ENCODE results near the gene AOPEP.

Gene AOPEP

GRCh38 chr9:95067057-95067456 lies 340.6 kb downstream of the AOPEP start:
- TF ChIP-seq, protein P1, sequence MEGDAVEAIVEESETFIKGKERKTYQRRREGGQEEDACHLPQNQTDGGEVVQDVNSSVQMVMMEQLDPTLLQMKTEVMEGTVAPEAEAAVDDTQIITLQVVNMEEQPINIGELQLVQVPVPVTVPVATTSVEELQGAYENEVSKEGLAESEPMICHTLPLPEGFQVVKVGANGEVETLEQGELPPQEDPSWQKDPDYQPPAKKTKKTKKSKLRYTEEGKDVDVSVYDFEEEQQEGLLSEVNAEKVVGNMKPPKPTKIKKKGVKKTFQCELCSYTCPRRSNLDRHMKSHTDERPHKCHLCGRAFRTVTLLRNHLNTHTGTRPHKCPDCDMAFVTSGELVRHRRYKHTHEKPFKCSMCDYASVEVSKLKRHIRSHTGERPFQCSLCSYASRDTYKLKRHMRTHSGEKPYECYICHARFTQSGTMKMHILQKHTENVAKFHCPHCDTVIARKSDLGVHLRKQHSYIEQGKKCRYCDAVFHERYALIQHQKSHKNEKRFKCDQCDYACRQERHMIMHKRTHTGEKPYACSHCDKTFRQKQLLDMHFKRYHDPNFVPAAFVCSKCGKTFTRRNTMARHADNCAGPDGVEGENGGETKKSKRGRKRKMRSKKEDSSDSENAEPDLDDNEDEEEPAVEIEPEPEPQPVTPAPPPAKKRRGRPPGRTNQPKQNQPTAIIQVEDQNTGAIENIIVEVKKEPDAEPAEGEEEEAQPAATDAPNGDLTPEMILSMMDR (IDR thresholded peaks at IDR 0.05; ENCODE audit: borderline replicate concordance, control extremely low read depth, extremely low read depth, insufficient read depth, missing control alignments) = no peak
- in situ Hi-C loops (cut with MboI; ENCODE audit: low sequenced_read_pairs, unreplicated experiment) = no loop called here
- no peak for DNase-seq (ENCODE audit: low spot score)

DNA sequence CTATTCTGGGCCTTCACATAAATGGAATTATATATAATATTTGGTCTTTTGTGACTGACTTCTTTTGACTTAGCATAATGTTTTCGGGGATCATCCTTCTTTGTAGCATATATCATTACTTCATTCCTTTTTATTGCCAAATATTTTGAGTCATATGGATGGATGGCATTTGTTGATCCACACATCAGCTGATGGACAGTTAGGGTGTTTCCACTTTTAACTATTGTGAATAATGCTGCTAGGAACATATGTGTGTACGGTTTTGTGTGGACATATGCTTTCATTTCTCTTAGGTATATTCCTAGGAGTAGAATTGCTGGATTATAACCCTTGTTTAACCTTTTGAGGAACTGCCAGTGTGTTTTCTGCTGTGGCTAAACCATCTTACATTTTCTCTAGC lies 341.4 kb downstream of the AOPEP start:
- in situ Hi-C loops (cut with MboI; ENCODE audit: low sequenced_read_pairs, unreplicated experiment) = no loop called here
- TF ChIP-seq, protein P1 (IDR thresholded peaks at IDR 0.05; ENCODE audit: borderline replicate concordance, control extremely low read depth, extremely low read depth, insufficient read depth, missing control alignments) = no peak
- no peak for DNase-seq (ENCODE audit: low spot score)

DNA sequence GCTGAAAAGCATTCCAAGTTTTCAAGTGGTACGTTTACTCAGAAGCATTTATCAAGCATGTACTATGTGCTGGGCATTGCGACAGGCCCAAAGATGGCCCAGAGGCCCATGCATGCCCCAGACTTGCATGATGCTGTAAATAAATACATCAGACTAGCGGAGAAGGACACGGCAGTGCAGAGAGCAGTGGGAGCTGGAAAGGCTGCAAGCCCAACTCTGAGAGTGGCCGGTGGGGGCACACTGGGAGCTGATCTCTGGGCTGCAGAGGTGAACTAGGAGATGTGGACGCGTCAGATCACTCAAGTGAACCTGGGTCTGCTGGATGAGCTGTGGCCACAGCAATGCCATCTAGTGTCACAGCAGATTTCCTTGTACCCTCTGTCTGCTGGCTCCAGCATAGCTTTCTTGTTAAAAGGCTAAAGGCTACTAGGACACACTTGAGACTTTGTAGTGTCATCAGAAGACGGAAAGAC lies 344.1 kb downstream of the AOPEP start:
- DNase-seq (ENCODE audit: low spot score) = no peak
- TF ChIP-seq, protein P1 (IDR thresholded peaks at IDR 0.05; ENCODE audit: borderline replicate concordance, control extremely low read depth, extremely low read depth, insufficient read depth, missing control alignments) = no peak
- in situ Hi-C loops (cut with MboI; ENCODE audit: low sequenced_read_pairs, unreplicated experiment) = no loop called here

DNA sequence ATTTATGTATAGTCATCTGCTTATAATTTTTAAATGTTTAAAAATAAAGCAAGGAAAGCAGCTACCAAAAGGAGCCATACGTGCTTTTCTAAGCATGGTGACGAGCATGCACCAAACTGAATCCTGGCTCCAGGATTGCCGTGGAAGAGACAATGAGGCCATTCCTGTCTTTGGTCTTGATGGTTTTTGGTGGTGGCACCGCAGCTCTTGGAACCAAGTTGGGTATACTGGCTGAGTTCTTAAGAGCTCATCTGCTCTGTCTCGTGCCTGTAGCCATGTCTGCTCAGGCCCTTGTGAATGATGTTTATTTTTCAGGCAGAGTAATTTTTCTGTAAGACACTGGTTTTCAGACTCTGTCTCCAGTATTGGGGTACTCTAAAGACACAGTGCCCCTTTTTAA lies 345.0 kb downstream of the AOPEP start:
- TF ChIP-seq, protein P1 (IDR thresholded peaks at IDR 0.05; ENCODE audit: borderline replicate concordance, control extremely low read depth, extremely low read depth, insufficient read depth, missing control alignments) = no peak
- in situ Hi-C loops (cut with MboI; ENCODE audit: low sequenced_read_pairs, unreplicated experiment) = no loop called here
- DNase-seq (ENCODE audit: low spot score) = no peak

DNA sequence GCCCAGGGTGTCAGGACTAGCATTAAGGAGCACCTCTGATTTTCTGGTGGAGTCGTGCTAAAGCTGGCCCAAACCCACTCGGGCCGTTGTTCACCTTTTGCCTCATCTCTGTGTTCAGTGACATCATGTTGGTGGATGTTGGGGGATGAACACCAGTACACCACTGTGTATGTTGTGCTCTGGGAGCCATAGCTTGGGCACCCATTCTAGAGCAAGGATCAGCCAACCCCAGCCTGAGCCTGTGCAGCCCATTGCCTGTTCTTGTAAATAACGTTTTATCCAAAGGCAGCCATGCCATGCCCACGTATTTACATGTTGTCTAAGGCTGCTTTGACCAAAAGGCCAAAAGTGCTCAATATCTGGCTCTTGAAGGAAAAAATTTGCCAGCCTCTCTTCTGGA lies 345.4 kb downstream of the AOPEP start:
- no peak for DNase-seq (ENCODE audit: low spot score)
- in situ Hi-C loops (cut with MboI; ENCODE audit: low sequenced_read_pairs, unreplicated experiment) = no loop called here
- TF ChIP-seq, protein P1 (IDR thresholded peaks at IDR 0.05; ENCODE audit: borderline replicate concordance, control extremely low read depth, extremely low read depth, insufficient read depth, missing control alignments) = no peak

- no peak for DNase-seq (ENCODE audit: low spot score)
- in situ Hi-C loops (cut with MboI; ENCODE audit: low sequenced_read_pairs, unreplicated experiment) = no loop called here
- TF ChIP-seq, protein P1 (IDR thresholded peaks at IDR 0.05; ENCODE audit: borderline replicate concordance, control extremely low read depth, extremely low read depth, insufficient read depth, missing control alignments) = no peak
These were observed 346.6 kb downstream of the AOPEP start for GRCh38 chr9:95073042-95073607.
